Measurements from ENCODE around the gene DMXL2.
"Not testable (repeated sequence)": the region's sequence is repeated elsewhere in the genome, so short reads cannot be mapped to it uniquely, and the experiment has no call there.

DMXL2 gene

DNA sequence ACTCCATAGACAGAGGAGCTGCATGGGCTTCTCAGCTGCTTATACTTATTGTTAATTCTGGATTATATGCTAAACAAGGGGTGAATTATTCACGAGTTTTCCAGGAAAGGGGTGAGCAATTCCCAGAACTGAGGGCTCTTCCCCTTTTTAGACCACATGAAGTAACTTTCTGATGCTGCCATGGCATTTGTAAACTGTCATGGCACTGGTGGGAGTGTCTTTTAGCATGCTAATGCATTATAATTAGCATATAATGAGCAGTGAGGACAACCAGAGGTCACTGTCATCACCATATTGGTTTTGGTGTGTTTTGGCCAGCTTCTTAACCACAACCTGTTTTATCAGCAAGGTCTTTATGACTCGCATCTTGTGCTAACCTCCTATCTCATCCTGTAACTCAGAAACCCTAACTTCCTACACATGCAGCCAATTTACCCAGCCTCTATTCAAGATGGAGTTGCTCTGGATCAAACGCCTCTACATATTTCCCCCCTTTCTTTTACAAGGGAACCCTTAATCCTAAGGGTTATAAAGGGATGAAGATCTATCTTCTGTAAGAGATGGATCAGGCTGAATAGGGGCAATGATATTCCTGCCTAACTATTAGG is 12.1 kb upstream of the DMXL2 start:
- intact Hi-C loops (cut with DNase I) = no loop called here

DNA sequence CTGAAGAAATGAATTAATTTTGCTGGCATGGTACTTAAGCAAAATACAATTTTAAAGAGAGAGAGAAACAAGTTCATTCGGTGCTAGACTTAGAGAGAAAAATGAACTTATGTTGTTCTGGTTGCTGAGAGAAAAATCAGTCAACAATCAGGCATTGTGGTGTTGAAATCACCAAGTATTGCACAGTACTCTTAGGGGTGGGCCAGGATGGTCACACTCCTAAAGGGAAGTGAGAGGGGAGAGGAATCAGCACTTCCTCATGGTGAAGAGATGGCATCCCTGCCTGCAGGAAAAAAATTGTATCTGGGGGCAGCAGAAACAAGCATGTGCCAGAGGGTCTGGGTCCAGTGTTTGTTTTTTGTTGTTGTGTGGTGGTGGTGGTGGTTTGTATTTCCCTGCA is 7.0 kb upstream of the DMXL2 start:
- intact Hi-C loops (cut with DNase I) = loop anchor here (10.0 kb wide), 1 partner anchor 105 kb away; the partner anchor contains the start of gene LYSMD2
- DNase-seq = peak in 8 of 42 donors; percentile 10 to 45 (median 20)

More for the DNA sequence above, 12.1 kb upstream of the DMXL2 start:
- DNase-seq = no peak

DNA sequence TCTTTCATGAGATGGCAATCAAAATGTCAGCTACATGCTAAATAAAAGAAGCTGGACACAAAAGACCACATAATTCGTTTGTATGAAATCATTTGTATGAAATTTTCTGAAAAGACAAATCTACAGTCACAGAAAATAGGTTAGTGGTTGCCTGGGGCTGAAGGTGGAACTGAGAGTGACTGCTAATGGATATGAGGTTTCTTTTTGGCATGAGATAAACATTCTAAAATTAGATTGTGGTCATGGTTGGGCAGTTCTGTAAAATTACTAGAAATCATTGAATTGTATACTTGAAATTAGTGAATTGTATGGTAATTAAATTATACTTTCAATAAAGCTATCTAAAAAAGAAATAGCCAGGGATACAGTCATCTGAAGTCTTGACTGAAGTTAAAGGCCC is 2.7 kb upstream of the DMXL2 start:
- no peak for DNase-seq
- intact Hi-C loops (cut with DNase I) = loop anchor here (10.0 kb wide), 1 partner anchor 110 kb away; the partner anchor contains the start of gene LYSMD2

DNA sequence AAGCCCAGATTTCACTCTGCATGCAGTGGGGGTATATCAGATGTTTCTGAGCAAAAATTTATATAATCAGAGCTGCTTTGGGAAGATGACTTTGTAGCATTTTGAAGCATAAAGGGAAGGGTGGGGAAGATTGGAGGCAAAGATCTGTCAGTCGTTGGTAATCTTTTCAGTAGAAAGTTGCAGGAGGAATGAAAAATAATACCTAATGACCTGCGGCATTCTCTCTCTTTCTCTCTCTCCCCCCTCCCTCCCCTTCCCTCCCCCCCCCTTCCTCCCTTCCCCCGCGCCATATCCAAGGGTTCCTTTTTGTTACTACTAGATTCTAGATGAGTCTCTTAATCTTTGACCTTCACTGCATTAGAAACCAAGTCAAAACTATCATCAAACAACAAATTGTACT is 1.5 kb upstream of the DMXL2 start:
- DNase-seq = no peak
- intact Hi-C loops (cut with DNase I) = loop anchor here (10.0 kb wide), 1 partner anchor 111 kb away; the partner anchor contains the start of gene LYSMD2

DNA sequence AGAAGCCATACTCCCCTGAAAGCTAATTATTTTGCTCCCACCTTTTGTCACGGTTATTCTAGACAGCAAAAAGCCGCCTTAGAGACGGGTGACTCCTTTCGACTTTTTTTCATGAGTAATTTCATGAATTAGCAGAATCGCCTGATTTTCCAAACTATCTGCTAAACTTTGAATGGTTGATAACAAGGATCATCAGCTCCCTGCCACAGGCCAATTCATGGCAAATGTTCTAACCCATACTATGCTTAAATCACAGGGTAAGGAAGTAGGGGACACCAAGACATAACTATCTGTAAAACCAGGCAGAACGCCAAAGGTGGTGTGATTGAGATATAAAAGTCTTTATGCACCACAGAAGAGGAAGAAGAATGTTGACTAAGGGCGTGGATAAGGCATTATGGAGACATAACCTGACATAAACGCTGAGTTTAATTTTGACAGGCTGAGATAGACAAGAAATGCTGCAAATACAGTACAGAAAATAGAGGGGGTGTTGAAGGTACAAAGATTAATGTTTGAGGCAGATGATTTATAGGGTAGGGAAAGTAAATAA is 891 bp upstream of the DMXL2 start:
- intact Hi-C loops (cut with DNase I) = loop anchor here (10.0 kb wide), 1 partner anchor 111 kb away; the partner anchor contains the start of gene LYSMD2

DNA sequence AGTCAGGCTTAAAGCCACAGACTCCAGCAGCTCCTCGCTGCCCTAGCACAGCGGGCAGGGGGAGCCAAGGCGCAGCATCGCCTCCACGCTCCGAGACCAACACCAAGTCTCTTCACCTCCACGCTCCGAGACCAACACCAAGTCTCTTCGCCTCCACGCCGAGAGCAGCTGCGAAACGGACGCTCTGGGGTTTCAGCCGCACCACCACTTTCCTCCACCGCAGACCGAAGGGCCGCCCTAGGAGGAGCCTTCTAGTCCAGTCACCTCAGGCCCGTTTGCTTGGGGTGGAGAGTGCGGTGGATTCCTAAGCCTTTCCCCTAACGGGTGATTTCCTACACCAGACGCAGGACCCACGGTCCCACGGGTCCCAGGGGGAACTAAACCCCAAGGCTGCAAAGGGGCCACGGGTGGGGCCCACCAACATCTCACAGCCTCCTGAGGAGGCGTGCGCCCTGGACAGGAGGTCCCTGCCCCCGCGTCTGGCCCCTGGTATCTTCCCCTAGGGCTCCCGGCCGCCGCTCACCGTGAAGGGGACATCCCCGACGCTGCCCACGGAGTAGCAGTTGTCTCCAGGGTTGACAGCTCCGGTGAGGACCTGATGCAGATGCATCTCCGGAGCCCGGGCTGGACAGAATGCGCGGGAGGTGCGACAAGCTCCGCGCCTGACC is 501 bp downstream of the DMXL2 start:
- intact Hi-C loops (cut with DNase I) = loop anchor here (10.0 kb wide), 1 partner anchor 113 kb away; the partner anchor contains the start of gene LYSMD2

More for the DNA sequence above, 891 bp upstream of the DMXL2 start:
- peak in 4 of 42 donors; percentile 3 to 42 (median 6) for DNase-seq

DNA sequence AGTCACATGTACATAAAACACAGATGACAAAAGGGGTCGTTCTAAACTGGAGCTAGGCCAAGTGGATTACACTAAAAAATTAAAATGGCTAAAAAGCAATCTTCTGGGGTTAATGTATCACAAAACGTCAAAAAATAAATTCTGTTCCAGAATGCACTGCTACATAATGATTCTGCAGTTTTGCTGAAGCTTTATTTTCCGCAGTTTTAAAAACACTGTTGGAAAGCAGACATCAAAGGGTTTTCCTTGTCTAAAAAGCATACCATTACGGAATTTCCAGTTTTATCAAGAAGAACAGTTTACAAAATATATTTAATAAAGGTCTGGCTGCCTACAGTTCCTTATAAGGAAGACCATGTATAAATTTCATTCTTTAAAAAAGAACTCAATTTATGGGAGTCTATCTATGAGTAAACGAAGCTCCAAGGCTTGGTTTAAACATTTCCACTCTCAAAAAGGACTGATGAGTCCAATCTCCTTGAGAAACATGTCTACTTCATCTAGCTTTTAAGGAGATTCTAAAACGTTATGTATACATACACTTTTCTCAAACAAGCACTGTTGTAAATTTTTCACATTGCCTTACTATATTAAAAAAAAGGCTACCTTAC is 1.3 kb downstream of the DMXL2 start:
- intact Hi-C loops (cut with DNase I) = loop anchor here (10.0 kb wide), 1 partner anchor 114 kb away; the partner anchor contains the start of gene LYSMD2
- DNase-seq = no peak

More for the DNA sequence above, 501 bp downstream of the DMXL2 start:
- DNase-seq = peak; percentile 29 to 85 (median 70)

DNA sequence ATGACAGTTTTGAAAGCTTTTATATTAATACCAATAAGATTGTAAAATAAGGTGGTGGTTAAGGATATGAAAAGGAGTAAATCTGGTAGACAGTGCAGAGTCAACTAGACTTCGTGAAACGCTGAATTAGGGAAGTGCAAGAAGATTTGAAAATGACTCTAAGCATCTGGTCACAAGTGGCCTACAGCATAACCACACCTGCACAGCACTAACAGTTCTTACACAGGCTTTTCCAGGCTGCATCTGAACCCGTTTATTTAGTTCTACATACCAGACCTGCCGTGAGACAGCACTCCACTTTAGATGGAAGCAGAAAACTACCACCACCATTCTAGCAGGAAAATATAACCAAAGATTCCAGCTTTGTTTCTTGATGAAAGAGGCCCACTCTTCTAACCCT is 1.9 kb downstream of the DMXL2 start:
- DNase-seq = peak in 2 of 42 donors; percentile 5 to 20
- intact Hi-C loops (cut with DNase I) = loop anchor here (10.0 kb wide), 1 partner anchor 114 kb away; the partner anchor contains the start of gene LYSMD2

DNA sequence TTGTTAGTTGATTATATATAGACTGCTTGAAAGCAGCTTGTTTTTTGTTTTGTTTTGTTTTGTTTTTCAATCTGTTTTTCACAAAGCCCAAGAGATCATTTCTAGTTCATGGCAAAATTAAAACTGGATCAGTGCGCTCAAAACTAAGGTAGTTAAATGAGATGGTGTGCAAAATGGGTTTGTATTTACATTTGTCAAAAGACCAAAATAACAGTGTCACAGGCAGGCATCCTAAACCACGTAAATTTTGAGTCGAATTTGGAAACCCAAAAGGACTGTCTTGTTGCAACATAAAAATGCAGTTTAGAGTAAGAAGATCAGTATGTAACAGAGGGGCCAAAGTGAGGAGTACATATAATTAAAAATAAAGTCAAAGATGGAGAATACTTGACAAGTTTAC is 2.4 kb downstream of the DMXL2 start:
- intact Hi-C loops (cut with DNase I) = loop anchor here (10.0 kb wide), 1 partner anchor 115 kb away; the partner anchor contains the start of gene LYSMD2
- DNase-seq = no peak

DNA sequence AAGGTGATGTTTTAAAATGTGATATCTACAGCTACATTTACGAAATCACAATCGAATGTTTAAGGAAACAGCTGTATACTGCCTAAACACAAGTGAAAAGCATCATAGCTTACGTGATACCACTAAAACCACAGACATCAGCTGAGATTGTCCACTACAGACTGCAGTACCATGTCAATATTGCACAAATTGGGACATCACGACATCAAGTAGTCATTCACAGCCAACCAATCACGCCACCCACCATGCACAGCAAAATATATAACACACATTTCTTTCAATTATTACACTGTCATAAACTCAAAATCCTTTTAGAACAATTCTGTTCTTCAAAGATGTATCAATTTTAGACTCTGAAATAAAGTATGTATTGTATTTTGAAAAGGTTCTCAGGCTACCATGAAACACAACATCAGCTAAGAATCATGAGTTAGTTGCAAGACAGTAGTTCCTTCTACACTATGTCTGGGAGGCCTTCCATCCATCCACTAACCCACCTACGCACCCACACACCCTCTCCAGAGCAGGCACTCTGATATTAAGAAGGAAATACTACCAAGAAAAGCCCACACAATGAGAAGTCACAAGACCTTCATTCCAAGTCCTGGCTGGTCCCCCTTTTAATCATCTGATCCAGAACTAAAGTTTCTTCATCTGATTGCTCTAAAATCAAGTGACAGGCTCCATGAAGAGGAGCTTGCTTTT is 3.1 kb downstream of the DMXL2 start:
- peak in 3 of 42 donors; percentile 7 to 12 (median 10) for DNase-seq
- intact Hi-C loops (cut with DNase I) = loop anchor here (10.0 kb wide), 1 partner anchor 115 kb away; the partner anchor contains the start of gene LYSMD2

DNA sequence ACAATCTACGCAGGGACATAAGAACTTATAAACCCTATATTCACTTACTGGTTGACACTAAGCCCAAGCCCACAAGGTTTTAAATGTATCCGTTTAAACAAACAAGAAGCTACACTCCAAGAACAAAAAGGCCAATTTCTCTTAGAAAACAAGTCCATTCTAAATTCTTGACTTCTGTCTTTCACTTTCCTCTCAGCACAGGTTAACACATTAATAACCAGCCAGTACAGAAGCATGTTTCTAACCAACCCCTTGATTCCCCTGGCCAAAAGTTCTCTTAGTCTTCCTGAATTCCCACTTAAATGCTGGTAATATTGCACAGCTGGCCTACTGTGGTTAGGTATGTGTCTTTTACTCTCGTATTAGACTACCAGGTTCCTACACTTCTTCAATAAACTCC is 4.7 kb downstream of the DMXL2 start:
- intact Hi-C loops (cut with DNase I) = no loop called here
- DNase-seq = no peak

DNA sequence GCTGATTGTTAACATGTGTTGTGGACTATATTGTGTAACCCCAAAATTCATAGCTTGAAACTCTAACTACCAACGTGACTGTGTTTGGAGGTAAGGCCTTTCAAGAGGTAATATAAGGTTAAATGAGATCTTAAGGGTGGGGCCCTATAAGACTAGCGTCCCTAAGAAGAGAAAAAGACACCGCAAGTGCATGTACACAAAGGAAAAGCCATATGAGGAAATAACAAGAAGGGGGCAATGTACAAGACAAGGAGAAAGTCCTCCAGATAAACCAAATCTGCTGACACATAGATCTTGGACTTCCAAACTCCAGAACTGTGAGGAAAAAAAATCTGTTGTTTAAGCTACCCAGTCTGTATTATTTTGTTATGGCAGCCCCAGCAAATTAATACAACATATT is 8.6 kb downstream of the DMXL2 start:
- intact Hi-C loops (cut with DNase I) = no loop called here
- DNase-seq = no peak

DNA sequence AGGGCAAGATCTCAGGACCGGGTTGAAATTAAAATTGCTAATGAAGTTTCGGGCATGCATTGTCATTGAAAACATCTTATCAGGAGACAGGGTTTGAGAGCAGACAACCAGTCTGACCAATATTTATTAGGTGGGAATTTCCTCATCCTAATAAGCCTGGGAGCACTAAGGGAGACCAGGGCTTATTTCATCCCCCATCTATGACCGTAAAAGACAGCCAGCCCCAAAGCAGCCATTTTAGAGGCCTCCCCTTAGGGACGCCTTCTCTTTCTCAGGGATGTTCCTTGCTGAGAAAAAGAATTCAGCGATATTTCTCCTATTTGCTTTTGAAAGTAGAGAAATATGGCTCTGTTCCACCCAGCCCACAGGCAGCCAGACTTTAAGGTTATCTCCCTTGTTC is 9.9 kb downstream of the DMXL2 start:
- DNase-seq; intact Hi-C loops (cut with DNase I): not testable (repeated sequence)

DNA sequence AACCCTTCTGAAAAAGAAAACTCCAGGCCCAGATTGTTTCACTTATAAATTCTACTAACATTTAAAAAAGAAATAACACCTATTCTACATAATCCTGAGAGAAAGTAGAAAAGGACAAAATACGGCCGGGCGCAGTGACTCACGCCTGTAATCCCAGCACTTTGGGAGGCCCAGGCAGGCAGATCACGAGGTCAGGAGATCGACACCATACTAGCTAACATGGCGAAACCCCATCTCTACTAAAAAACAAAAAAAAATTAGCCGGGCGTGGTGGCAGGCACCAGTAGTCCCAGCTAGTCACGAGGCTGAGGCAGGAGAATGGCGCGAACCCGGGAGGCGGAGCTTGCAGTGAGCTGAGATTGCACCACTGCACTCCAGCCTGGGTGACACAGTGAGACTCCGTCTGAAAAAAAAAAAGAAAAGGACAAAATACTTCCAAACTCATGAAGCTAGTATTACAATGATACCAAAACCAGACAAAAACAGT is 19.1 kb downstream of the DMXL2 start:
- DNase-seq; intact Hi-C loops (cut with DNase I): not testable (repeated sequence)

DNA sequence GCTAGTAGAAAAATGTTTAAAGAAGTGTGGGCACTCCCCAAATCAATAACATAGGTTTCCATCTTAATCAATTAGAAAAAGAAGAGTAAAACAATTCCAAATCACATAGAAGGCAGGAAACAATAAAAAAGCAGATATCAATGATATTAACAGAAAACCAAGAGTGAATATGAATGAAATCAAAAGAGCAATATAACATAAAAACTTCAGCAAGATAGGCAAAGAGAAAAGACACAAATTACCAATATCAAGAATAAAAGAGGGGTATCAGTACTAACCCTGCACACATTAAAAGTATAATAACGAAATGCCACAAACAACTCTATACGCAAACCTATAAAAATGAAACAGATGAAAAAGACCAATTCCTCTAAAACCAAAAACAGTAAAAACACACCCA is 19.6 kb downstream of the DMXL2 start:
- no peak for DNase-seq
- intact Hi-C loops (cut with DNase I) = no loop called here

DNA sequence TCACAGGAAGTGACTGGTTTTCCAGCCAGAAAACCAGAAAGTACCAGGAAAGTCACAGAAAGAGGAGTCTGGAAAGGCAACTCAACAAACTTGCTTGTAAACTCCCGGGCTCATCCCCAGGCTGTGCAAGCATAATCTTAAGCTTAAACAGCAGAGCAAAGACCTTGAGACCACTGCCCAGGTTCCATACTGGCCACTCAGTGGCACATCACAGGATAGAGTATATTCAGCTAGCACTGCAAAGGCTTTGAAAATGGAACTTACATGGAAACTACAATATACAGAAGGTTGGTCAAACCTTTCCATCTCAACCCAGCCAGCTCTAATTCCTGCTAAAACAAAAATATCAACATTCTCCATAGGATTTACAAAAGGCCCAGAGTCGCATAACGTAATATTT is 20.1 kb downstream of the DMXL2 start:
- intact Hi-C loops (cut with DNase I) = no loop called here
- DNase-seq = no peak

DNA sequence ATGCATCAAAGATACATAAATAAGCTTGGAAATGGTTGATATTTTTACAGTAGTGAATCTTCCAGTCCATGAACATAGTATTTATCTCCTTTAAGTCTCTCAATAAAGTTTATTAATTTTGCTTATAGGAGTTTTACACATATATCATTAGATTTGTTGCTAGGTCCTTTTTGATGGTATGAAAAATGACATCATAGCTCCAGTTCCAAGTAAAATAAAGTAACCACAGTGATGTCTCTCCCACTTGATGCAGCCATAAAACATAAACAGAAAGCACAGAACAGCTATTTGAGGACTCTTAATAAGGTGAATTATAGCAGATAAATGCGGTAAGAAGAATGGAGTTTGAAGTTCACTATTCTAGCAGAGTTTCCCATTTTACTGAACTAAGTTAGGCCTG is 20.8 kb downstream of the DMXL2 start:
- no peak for DNase-seq
- intact Hi-C loops (cut with DNase I) = no loop called here

DNA sequence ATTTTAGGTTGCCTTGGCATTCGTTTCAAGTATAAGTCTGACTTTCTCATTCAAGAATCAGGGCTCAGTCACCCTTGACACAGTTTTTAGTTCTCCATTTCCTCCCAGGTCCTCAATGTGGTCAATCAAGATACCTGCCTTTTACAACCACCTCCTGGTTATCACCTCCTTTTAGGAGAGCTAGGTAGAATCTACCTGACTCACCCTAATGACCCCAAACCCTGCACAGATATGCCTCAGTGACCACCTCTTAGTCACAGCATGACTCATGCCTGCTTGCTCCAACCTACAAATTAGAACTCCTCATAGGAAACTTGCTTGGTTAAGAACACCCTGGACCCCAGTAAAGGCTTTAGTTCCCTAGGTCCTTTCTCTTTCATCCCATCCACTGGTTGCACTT is 22.5 kb downstream of the DMXL2 start:
- intact Hi-C loops (cut with DNase I) = no loop called here
- DNase-seq = no peak

All from head of caudate nucleus (tissue), 42 donors.